Breast epithelium (tissue), 4 donors: ENCODE data around the gene GMPR. TPM values are rescaled to one million over a fixed set of nuclear protein-coding genes. Genes with fewer than 3 reads are reported as not detected.

Experiments
- DNase-seq, 2 donors: peaks; one replicate each; pipeline ENCODE4 v3.0.0-alpha.2; 2019; ENCODE audit warnings: low spot score in 2 of 2
- H3K27ac ChIP-seq, 2 donors: fragments of 200-600 bp; sonication (generic) in 1 of 2; one replicate each; pipeline ENCODE4 v1.5.1; 2016 to 2019; ENCODE audit warnings: mild to moderate bottlenecking in 1 of 2
- H3K27me3 ChIP-seq, 2 donors: fragments of 200-600 bp; sonication (generic) in 1 of 2; one replicate each; pipeline versions ENCODE4 v1.5.1 to v1.6.0; 2017 to 2019; ENCODE audit warnings: control low read depth in 1 of 2, mild to moderate bottlenecking in 1 of 2
- H3K36me3 ChIP-seq: fragments of 200-600 bp; one replicate; pipeline ENCODE4 v1.5.1; 2019
- H3K4me1 ChIP-seq, 2 donors: fragments of 200-600 bp; sonication (generic); one replicate each; pipeline ENCODE4 v1.5.1; 2016 to 2019; ENCODE audit warnings: control low read depth in 1 of 2
- H3K4me3 ChIP-seq, 3 donors: fragments of 200-600 bp; sonication (generic); 1 replicate in 2 of 3; 2 replicates in 1 of 3; pipeline ENCODE4 v1.5.1; 2016 to 2019; ENCODE audit warnings: mild to moderate bottlenecking in 3 of 3, moderate library complexity in 2 of 3
- H3K9me3 ChIP-seq, 2 donors: fragments of 200-600 bp; sonication (generic) in 1 of 2; one replicate each; pipeline ENCODE4 v1.5.1; 2016 to 2019; ENCODE audit warnings: control low read depth in 1 of 2
- POLR2A ChIP-seq: fragments of 450-650 bp; IDR thresholded peaks from one replicate; pipeline ENCODE4 v1.6.1; 2016; ENCODE audit warnings: antibody characterized with exemption, mild to moderate bottlenecking, moderate library complexity
- POLR2AphosphoS5 ChIP-seq, 3 donors: sonication (generic); formaldehyde crosslinking; IDR thresholded peaks; one replicate each; pipeline ENCODE4 v1.6.1; 2017; ENCODE audit warnings: antibody characterized with exemption in 3 of 3
- intact Hi-C: fragments of 100-400 bp; cut with DNase I; formaldehyde crosslinking; loops from one replicate; pipeline ENCODE4 v1.15.1; 2023; ENCODE audit warnings: low total_unique reads
- total RNA-seq, 3 donors: library from RNA; depleted of rRNA; stranded (reverse); fragments of >200 nt; gene quantifications; one replicate each; pipeline ENCODE4 v1.1.0, GENCODE V29; 2016
- TF ChIP-seq, protein P1 (sequence below), 3 donors: fragments of 450-650 bp; IDR thresholded peaks; one replicate each; pipeline ENCODE4 v1.5.1; 2016 to 2017; ENCODE audit warnings: antibody characterized with exemption in 3 of 3, mild to moderate bottlenecking in 3 of 3, moderate library complexity in 3 of 3

Gene GMPR
- total RNA-seq, 3 donors from 2014 or later = 4.3 to 16.4 (median 5.9) TPM

DNA sequence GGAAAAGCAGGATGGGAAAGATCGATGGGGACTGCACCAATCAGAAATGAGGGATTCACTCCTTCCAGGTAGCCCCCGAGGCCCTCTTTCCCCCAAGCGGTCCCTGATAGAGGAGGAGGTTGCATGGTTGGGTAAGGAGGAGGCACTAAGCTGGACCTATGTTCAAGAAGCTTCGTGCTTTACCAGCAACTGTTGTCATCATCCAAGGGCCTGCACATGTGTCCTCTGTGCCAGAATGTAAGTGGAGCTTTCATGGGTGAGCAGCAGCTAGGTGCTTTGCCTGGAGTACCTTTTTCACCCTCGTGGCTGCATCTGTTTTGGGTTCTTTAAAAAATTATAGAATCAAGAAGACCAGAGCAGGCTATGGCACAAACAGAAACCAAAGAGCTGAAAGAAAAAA, 54.0 kb downstream of the GMPR start:
- Histone ChIP-seq H3K27ac (no peak overlapping the region), H3K9me3 (no peaks in the 10 kb centered on the region), H3K4me1 (no peaks in the 10 kb centered on the region), H3K27me3 (no peaks in the 10 kb centered on the region), H3K4me3 (no peak overlapping the region), H3K36me3 (no peaks in the 10 kb centered on the region)
- no peak for DNase-seq
- intact Hi-C loops = no loop called here
- TF ChIP-seq, protein P1, sequence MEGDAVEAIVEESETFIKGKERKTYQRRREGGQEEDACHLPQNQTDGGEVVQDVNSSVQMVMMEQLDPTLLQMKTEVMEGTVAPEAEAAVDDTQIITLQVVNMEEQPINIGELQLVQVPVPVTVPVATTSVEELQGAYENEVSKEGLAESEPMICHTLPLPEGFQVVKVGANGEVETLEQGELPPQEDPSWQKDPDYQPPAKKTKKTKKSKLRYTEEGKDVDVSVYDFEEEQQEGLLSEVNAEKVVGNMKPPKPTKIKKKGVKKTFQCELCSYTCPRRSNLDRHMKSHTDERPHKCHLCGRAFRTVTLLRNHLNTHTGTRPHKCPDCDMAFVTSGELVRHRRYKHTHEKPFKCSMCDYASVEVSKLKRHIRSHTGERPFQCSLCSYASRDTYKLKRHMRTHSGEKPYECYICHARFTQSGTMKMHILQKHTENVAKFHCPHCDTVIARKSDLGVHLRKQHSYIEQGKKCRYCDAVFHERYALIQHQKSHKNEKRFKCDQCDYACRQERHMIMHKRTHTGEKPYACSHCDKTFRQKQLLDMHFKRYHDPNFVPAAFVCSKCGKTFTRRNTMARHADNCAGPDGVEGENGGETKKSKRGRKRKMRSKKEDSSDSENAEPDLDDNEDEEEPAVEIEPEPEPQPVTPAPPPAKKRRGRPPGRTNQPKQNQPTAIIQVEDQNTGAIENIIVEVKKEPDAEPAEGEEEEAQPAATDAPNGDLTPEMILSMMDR (IDR thresholded peaks at IDR 0.05) = no peak
- TF ChIP-seq POLR2A (no peak), POLR2AphosphoS5 (IDR thresholded peaks at IDR 0.05) (no peak)

DNA sequence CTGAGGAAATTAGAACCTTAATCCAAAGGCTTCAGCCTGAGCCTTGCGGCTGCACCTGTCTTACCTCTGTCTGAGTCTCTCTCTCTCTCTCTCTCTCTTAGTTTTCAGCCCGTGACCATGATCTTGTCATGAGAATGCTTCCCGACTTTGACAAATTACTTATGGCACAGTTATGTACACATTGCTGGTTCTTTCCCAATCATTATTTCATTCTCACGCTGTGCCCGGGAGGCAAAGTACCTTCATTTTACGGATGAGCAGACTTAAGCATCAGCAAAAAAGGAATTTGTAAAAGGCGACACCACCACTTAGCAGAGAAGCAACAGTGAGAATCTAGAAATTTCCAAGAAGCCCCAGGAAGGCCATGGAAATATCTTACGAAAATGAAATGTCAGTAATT, 54.6 kb downstream of the GMPR start:
- no peaks in the 10 kb centered on the region for H3K36me3 ChIP-seq
- no peaks in the 10 kb centered on the region for H3K9me3 ChIP-seq
- no peaks in the 10 kb centered on the region for H3K27me3 ChIP-seq
- DNase-seq = no peak
- H3K27ac ChIP-seq = no peak overlapping the region
- intact Hi-C loops = no loop called here
- H3K4me3 ChIP-seq = no peak overlapping the region
- TF ChIP-seq POLR2A = no peak
- TF ChIP-seq, protein P1 (IDR thresholded peaks at IDR 0.05) = no peak
- TF ChIP-seq POLR2AphosphoS5 (IDR thresholded peaks at IDR 0.05) = no peak
- no peaks in the 10 kb centered on the region for H3K4me1 ChIP-seq

DNA sequence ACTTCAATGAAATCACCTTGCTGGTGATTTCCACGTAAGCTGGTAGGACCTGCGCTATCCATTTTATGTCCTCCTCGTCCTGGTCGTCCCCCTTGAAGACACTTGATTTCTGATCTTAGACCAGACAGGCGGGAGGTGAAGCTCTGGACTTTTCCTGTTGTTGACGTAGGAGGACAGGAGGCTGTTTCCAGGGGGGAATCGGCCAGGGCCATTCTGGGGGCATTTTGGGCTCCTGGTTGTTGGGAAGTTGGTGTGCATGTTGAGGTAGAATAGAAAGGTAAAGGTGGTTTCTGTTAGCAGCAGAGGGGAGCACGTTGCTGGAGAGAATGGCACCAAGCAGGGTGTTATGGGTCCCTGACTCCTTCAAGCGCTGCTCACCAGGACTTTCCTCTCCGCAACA, 56.0 kb downstream of the GMPR start:
- Histone ChIP-seq H3K4me3 (no peak overlapping the region), H3K27ac (no peak overlapping the region), H3K36me3 (no peaks in the 10 kb centered on the region), H3K27me3 (no peaks in the 10 kb centered on the region), H3K4me1 (no peaks in the 10 kb centered on the region), H3K9me3 (no peaks in the 10 kb centered on the region)
- no peak for DNase-seq
- TF ChIP-seq POLR2A (no peak), POLR2AphosphoS5 (IDR thresholded peaks at IDR 0.05) (no peak)
- TF ChIP-seq, protein P1 (IDR thresholded peaks at IDR 0.05) = no peak
- intact Hi-C loops = no loop called here

DNA sequence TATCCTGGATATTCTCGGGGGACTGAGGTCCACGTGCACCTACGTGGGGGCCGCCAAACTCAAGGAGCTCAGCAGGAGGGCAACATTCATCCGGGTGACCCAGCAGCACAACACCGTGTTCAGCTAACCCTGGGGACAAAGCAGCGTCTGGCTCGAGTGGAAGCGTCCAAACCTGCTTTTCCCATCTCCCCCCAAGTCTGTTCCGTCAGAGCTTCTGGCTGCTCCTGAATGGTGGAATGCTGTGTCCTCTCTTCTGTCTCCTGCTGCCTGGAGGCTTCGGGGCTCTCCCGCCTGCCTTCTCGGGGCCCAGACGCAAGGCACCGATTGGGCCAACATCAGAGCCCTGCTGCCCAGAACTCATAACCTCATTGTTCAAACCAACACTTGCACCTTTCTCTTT, 56.7 kb downstream of the GMPR start:
- intact Hi-C loops = no loop called here
- no peaks in the 10 kb centered on the region for H3K27me3 ChIP-seq
- H3K9me3 ChIP-seq = no peaks in the 10 kb centered on the region
- H3K36me3 ChIP-seq = no peaks in the 10 kb centered on the region
- no peak overlapping the region for H3K4me3 ChIP-seq
- TF ChIP-seq POLR2A = no peak
- TF ChIP-seq, protein P1 (IDR thresholded peaks at IDR 0.05) = no peak
- TF ChIP-seq POLR2AphosphoS5 (IDR thresholded peaks at IDR 0.05) = no peak
- H3K27ac ChIP-seq = no peak overlapping the region
- no peak for DNase-seq
- H3K4me1 ChIP-seq = no peaks in the 10 kb centered on the region

DNA sequence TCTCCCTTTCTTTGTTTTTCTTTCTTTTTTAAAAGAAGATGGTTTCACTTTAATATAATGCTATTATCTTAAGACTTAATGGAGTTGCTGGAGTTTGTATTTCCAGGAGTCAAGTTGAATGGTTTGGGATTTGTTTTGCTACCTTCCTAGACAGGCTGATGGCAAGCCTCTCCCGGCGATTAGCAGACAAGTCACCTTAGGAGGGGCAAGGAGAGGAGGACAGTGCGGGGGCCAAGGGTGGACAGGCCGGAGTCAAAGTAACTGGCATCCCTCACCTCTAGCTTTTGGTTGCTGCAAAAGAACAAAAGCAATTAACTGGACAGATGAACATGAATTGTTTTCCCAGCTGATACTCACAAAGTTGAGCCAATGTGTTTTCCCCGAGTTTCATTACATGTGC, 57.1 kb downstream of the GMPR start:
- TF ChIP-seq POLR2AphosphoS5 (IDR thresholded peaks at IDR 0.05) (no peak), POLR2A (no peak)
- TF ChIP-seq, protein P1 (IDR thresholded peaks at IDR 0.05) = no peak
- intact Hi-C loops = no loop called here
- H3K27ac ChIP-seq = no peak overlapping the region
- no peak for DNase-seq
- no peaks in the 10 kb centered on the region for H3K4me1 ChIP-seq
- no peaks in the 10 kb centered on the region for H3K9me3 ChIP-seq
- H3K27me3 ChIP-seq = no peaks in the 10 kb centered on the region
- no peak overlapping the region for H3K4me3 ChIP-seq
- H3K36me3 ChIP-seq = no peaks in the 10 kb centered on the region
